CD14-positive monocyte (primary cell): ENCODE data around the gene PPP1R1A. TPM values are rescaled to one million over a fixed set of nuclear protein-coding genes. Genes with fewer than 3 reads are reported as not detected.
A peak's percentile ranks its signal among the peaks of the same experiment; 100 is the strongest.

ENCODE experiments used
- DNase-seq, 3 donors: peaks; one replicate each; pipeline ENCODE4 v3.0.0-alpha.2; 2011 to 2022
- H2AFZ ChIP-seq: 2 replicates; pipeline ENCODE4 v1.6.0; 2012; ENCODE audit warnings: mild to moderate bottlenecking, low read depth, low read length, inconsistent platforms; ENCODE audit not compliant: insufficient read depth, poor library complexity, severe bottlenecking
- H3K27ac ChIP-seq, 2 donors: 1 replicate in 1 of 2; 2 replicates in 1 of 2; pipeline ENCODE4 v1.5.1; 2012 to 2013; ENCODE audit warnings: low read length in 2 of 2, control low read depth in 1 of 2, inconsistent platforms in 1 of 2, low read depth in 1 of 2, mild to moderate bottlenecking in 1 of 2
- H3K27me3 ChIP-seq, 2 donors: one replicate each; pipeline versions ENCODE4 v1.6.0 to v1.6.1; 2011 to 2013; ENCODE audit warnings: low read length in 2 of 2; ENCODE audit not compliant: control insufficient read depth in 2 of 2, insufficient read depth in 2 of 2
- H3K36me3 ChIP-seq, 2 donors: replicated peaks in 1 of 2; 1 replicate in 1 of 2; 2 replicates in 1 of 2; pipeline versions ENCODE4 v1.5.1 to v1.6.1; 2012 to 2013; ENCODE audit warnings: low read length in 2 of 2, control low read depth in 1 of 2, inconsistent platforms in 1 of 2, mild to moderate bottlenecking in 1 of 2; ENCODE audit not compliant: insufficient read depth in 2 of 2, control insufficient read depth in 1 of 2
- H3K4me1 ChIP-seq, 2 donors: 1 replicate in 1 of 2; 2 replicates in 1 of 2; pipeline versions ENCODE4 v1.5.1 to v1.6.1; 2012 to 2013; ENCODE audit warnings: low read length in 2 of 2, control low read depth in 1 of 2, inconsistent platforms in 1 of 2, mild to moderate bottlenecking in 1 of 2, moderate library complexity in 1 of 2; ENCODE audit not compliant: insufficient read depth in 2 of 2, control insufficient read depth in 1 of 2
- H3K4me2 ChIP-seq: replicated peaks from 2 replicates; pipeline ENCODE3; 2012; ENCODE audit warnings: low read length, moderate library complexity, mild to moderate bottlenecking; ENCODE audit not compliant: poor library complexity, severe bottlenecking; ENCODE audit errors: extremely low read depth
- H3K4me3 ChIP-seq, 3 experiments: fragments of 200-600 bp in 1 of 3; sonication (generic) in 1 of 3; replicated peaks in 1 of 3; 1 replicate in 2 of 3; 2 replicates in 1 of 3; pipeline ENCODE4 v1.5.1; 2011 to 2013; ENCODE audit warnings: low read length in 3 of 3, mild to moderate bottlenecking in 3 of 3, control low read depth in 2 of 3, low read depth in 2 of 3, inconsistent platforms in 1 of 3, moderate library complexity in 1 of 3
- H3K79me2 ChIP-seq: 2 replicates; pipeline ENCODE4 v1.6.0; 2012; ENCODE audit warnings: mild to moderate bottlenecking, control low read depth, inconsistent platforms, low read length, moderate library complexity; ENCODE audit not compliant: insufficient read depth
- H3K9ac ChIP-seq: 2 replicates; pipeline ENCODE4 v1.6.0; 2017; ENCODE audit warnings: low read length, mild to moderate bottlenecking; ENCODE audit not compliant: insufficient read depth, poor library complexity, severe bottlenecking
- H3K9me3 ChIP-seq, 2 donors: replicated peaks in 1 of 2; 1 replicate in 1 of 2; 2 replicates in 1 of 2; pipeline versions ENCODE4 v1.5.1 to v1.6.1; 2012 to 2013; ENCODE audit warnings: low read length in 2 of 2, control low read depth in 1 of 2; ENCODE audit not compliant: control insufficient read depth in 1 of 2, insufficient read depth in 1 of 2
- H4K20me1 ChIP-seq: 2 replicates; pipeline ENCODE4 v1.6.0; 2012; ENCODE audit warnings: mild to moderate bottlenecking, low read length, control low read depth, moderate library complexity; ENCODE audit not compliant: insufficient read depth
- H3K27ac Mint-ChIP-seq, 7 donors: one replicate each; pipeline ENCODE4 v1.8.0; 2020; ENCODE audit warnings: mild to moderate bottlenecking in 7 of 7, mixed read lengths in 7 of 7, moderate library complexity in 6 of 7, inconsistent platforms in 2 of 7
- H3K27me3 Mint-ChIP-seq, 3 donors: one replicate each; pipeline ENCODE4 v1.8.0; 2021 to 2022; ENCODE audit warnings: low read depth in 3 of 3, mild to moderate bottlenecking in 3 of 3, mixed read lengths in 3 of 3, moderate library complexity in 3 of 3, inconsistent platforms in 1 of 3
- H3K36me3 Mint-ChIP-seq, 2 donors: one replicate each; pipeline ENCODE4 v1.8.0; 2020; ENCODE audit warnings: mixed read lengths in 2 of 2, inconsistent platforms in 1 of 2, mild to moderate bottlenecking in 1 of 2
- H3K4me1 Mint-ChIP-seq: one replicate; pipeline ENCODE4 v1.8.0; 2020; ENCODE audit warnings: mild to moderate bottlenecking, mixed read lengths
- H3K4me3 Mint-ChIP-seq, 2 donors: one replicate each; pipeline ENCODE4 v1.8.0; 2020; ENCODE audit warnings: mild to moderate bottlenecking in 2 of 2, mixed read lengths in 2 of 2, moderate library complexity in 1 of 2
- H3K9me3 Mint-ChIP-seq, 7 donors: one replicate each; pipeline ENCODE4 v1.8.0; 2020 to 2022; ENCODE audit warnings: mixed read lengths in 7 of 7, mild to moderate bottlenecking in 6 of 7, moderate library complexity in 6 of 7, inconsistent platforms in 2 of 7
- CTCF ChIP-seq: fragments of 200-600 bp; IDR thresholded peaks from one replicate; pipeline ENCODE4 v1.8.0; 2022; ENCODE audit warnings: antibody characterized with exemption, mild to moderate bottlenecking
- WGBS: methylation state at CpG from one replicate; pipeline ENCODE4 v1.1.5; 2013; ENCODE audit warnings: missing lambda C conversion rate; ENCODE audit not compliant: insufficient coverage; 5-methylcytosine and 5-hydroxymethylcytosine counted together
- intact Hi-C, 2 donors: fragments of 100-400 bp; cut with micrococcal nuclease; formaldehyde crosslinking; loops; one replicate each; pipeline versions ENCODE4 v1.15.0 to v1.15.1; 2023
- polyA plus RNA-seq, 3 donors: library from polyadenylated mRNA; depleted of rRNA in 1 of 3; unstranded in 2 of 3; stranded (reverse) in 1 of 3; fragments of 300-500 nt in 2 of 3; fragments of >200 nt in 1 of 3; fragmentation: Illumina TruSeq in 2 of 3; gene quantifications; 1 replicate in 2 of 3; 2 replicates in 1 of 3; pipeline ENCODE4 v1.2.3, GENCODE V29; 2012 to 2021

PPP1R1A gene
- polyA plus RNA-seq, 3 donors: not detected

GRCh38 chr12:54624315-54625279 lies 36.1 kb upstream of the PPP1R1A start:
- no peaks in the 10 kb centered on the region for H4K20me1 ChIP-seq
- no peaks in the 10 kb centered on the region for H3K36me3 ChIP-seq
- peaks cover 7 to 13% of the 10 kb centered on the region in 2 donors for H3K9me3 ChIP-seq
- no CpG with 5 or more reads among the region's 5 CpGs for WGBS
- H3K4me1 Mint-ChIP-seq: peaks cover 2% of the 10 kb centered on the region
- no peak overlapping the region for H3K27ac ChIP-seq
- H3K4me3 Mint-ChIP-seq: peak overlapping the region in 1 of 2 donors; percentile 32
- H3K9ac ChIP-seq: no peak overlapping the region
- peaks cover 0 to 2% of the 10 kb centered on the region in 2 donors for H3K36me3 Mint-ChIP-seq
- no peak overlapping the region for H2AFZ ChIP-seq
- no peaks in the 10 kb centered on the region for H3K79me2 ChIP-seq
- H3K4me2 ChIP-seq: no peak overlapping the region
- intact Hi-C loops: no loop called here
- peak overlapping the region in 1 of 7 donors; percentile 19 for H3K27ac Mint-ChIP-seq
- peaks cover 0 to 7% of the 10 kb centered on the region in 2 donors for H3K27me3 ChIP-seq
- H3K27me3 Mint-ChIP-seq: peaks cover 10 to 15% (median 10%) of the 10 kb centered on the region in 3 donors
- H3K9me3 Mint-ChIP-seq: peaks cover 11 to 33% (median 20%) of the 10 kb centered on the region in 7 donors
- no peak for TF ChIP-seq CTCF
- no peak for DNase-seq
- H3K4me3 ChIP-seq: no peak overlapping the region
- H3K4me1 ChIP-seq: no peaks in the 10 kb centered on the region

GRCh38 chr12:54622463-54623183 lies 34.2 kb upstream of the PPP1R1A start:
- intact Hi-C loops: no loop called here
- Histone ChIP-seq H4K20me1 (no peaks in the 10 kb centered on the region), H3K4me2 (no peak overlapping the region), H3K79me2 (no peaks in the 10 kb centered on the region), H3K4me3 (no peak overlapping the region), H3K36me3 (no peaks in the 10 kb centered on the region), H3K27me3 (peaks cover 0 to 7% of the 10 kb centered on the region in 2 donors), H3K4me1 (no peaks in the 10 kb centered on the region), H3K9ac (no peak overlapping the region), H2AFZ (no peak overlapping the region), H3K27ac (no peak overlapping the region), H3K9me3 (peaks cover 4 to 5% of the 10 kb centered on the region in 2 donors)
- Mint-ChIP-seq H3K27ac (no peak overlapping the region), H3K27me3 (peaks cover 8 to 12% (median 10%) of the 10 kb centered on the region in 3 donors), H3K36me3 (peaks cover 0 to 2% of the 10 kb centered on the region in 2 donors), H3K9me3 (peaks cover 9 to 17% (median 12%) of the 10 kb centered on the region in 7 donors), H3K4me3 (no peak overlapping the region), H3K4me1 (peaks cover 2% of the 10 kb centered on the region)
- peak; percentile 59 for TF ChIP-seq CTCF
- no peak for DNase-seq
